ENCODE results near the gene MRTFB. TPM values are rescaled to one million over a fixed set of nuclear protein-coding genes. Genes with fewer than 3 reads are reported as not detected.

MRTFB gene
- total RNA-seq, 1 donor from 2014 or later = 30.9 TPM

- DNase-seq = no peak
These were observed 165.3 kb downstream of the MRTFB start for GRCh38 chr16:14236401-14236800.

GRCh38 chr16:14238756-14239155 is 167.6 kb downstream of the MRTFB start:
- DNase-seq = no peak

- no peak for DNase-seq
These were observed 168.7 kb downstream of the MRTFB start for GRCh38 chr16:14239791-14240190.

- DNase-seq = peak; percentile 46
These were observed 169.2 kb downstream of the MRTFB start for GRCh38 chr16:14240219-14240843.

GRCh38 chr16:14240964-14241363 is 169.8 kb downstream of the MRTFB start:
- DNase-seq = peak; percentile 8

- no peak for DNase-seq
These were observed 170.5 kb downstream of the MRTFB start for GRCh38 chr16:14241631-14242030.

- no peak for DNase-seq
These were observed 171.7 kb downstream of the MRTFB start for GRCh38 chr16:14242769-14243168.

GRCh38 chr16:14244196-14245010 is 173.3 kb downstream of the MRTFB start:
- DNase-seq = no peak

- no peak for DNase-seq
These were observed 177.7 kb downstream of the MRTFB start for GRCh38 chr16:14248791-14249190.

GRCh38 chr16:14249291-14250032 is 178.3 kb downstream of the MRTFB start:
- DNase-seq = peak; percentile 75

- no peak for DNase-seq
These were observed 180.3 kb downstream of the MRTFB start for GRCh38 chr16:14251419-14251818.

- no peak for DNase-seq
These were observed 181.7 kb downstream of the MRTFB start for GRCh38 chr16:14252860-14253259.

- DNase-seq = peak; percentile 24
These were observed 191.9 kb downstream of the MRTFB start for GRCh38 chr16:14263011-14263410.

- DNase-seq = no peak
These were observed 192.7 kb downstream of the MRTFB start for GRCh38 chr16:14263769-14264168.

- no peak for DNase-seq
These were observed 193.3 kb downstream of the MRTFB start for GRCh38 chr16:14264327-14264943.

GRCh38 chr16:14268073-14268472 is 197.0 kb downstream of the MRTFB start:
- DNase-seq = no peak

GRCh38 chr16:14275934-14276333 is 204.8 kb downstream of the MRTFB start:
- no peak for DNase-seq

GRCh38 chr16:14278749-14279148 is 207.6 kb downstream of the MRTFB start:
- no peak for DNase-seq

- peak; percentile 12 for DNase-seq
These were observed 209.4 kb downstream of the MRTFB start for GRCh38 chr16:14280541-14280940.

GRCh38 chr16:14283786-14284185 is 212.7 kb downstream of the MRTFB start:
- DNase-seq = no peak

- DNase-seq = no peak
These were observed 213.3 kb downstream of the MRTFB start for GRCh38 chr16:14284371-14284770.

- peak; percentile 83 for DNase-seq
These were observed 213.9 kb downstream of the MRTFB start for GRCh38 chr16:14284930-14285512.

Measured in tongue (tissue), 2 donors.